Left lung (tissue), 10 donors: ENCODE measurements around the gene CCDC81. TPM values are rescaled to one million over a fixed set of nuclear protein-coding genes. Genes with fewer than 3 reads are reported as not detected.

Source experiments
- ATAC-seq: fragments of 200-7000 bp; cut with Tn5 transposase; one replicate; pipeline ENCODE4 v1.9.1; 2020; ENCODE audit warnings: moderate library complexity
- DNase-seq, 4 donors: peaks; one replicate each; pipeline ENCODE4 v3.0.0-alpha.2; 2013 to 2020
- H3K27ac ChIP-seq, 2 donors: fragments of 200-600 bp; sonication (generic) in 1 of 2; one replicate each; pipeline versions ENCODE4 v1.5.0 to v1.8.0; 2020 to 2021
- H3K27me3 ChIP-seq, 2 donors: fragments of 200-600 bp; sonication (generic) in 1 of 2; one replicate each; pipeline versions ENCODE4 v1.5.0 to v1.8.0; 2020 to 2021
- H3K36me3 ChIP-seq, 2 donors: fragments of 200-600 bp; sonication (generic) in 1 of 2; one replicate each; pipeline versions ENCODE4 v1.5.0 to v1.8.0; 2020 to 2021
- H3K4me1 ChIP-seq, 2 donors: fragments of 200-600 bp; one replicate each; pipeline ENCODE4 v1.8.0; 2021
- H3K4me3 ChIP-seq, 2 donors: fragments of 200-600 bp; sonication (generic) in 1 of 2; one replicate each; pipeline versions ENCODE4 v1.5.0 to v1.8.0; 2020 to 2021; ENCODE audit warnings: mild to moderate bottlenecking in 1 of 2
- H3K9me3 ChIP-seq, 2 donors: fragments of 200-600 bp; sonication (generic) in 1 of 2; one replicate each; pipeline versions ENCODE4 v1.5.0 to v1.8.0; 2020 to 2021
- CTCF ChIP-seq, 2 donors: fragments of 200-600 bp; sonication (generic) in 1 of 2; IDR thresholded peaks; one replicate each; pipeline versions ENCODE4 v1.5.0 to v1.8.0; 2021; ENCODE audit warnings: antibody characterized with exemption in 2 of 2
- intact Hi-C, 2 donors: fragments of 100-400 bp; cut with DNase I; formaldehyde crosslinking; loops; one replicate each; pipeline versions ENCODE4 v1.11.2 to v1.14.2; 2022
- polyA plus RNA-seq, 6 donors: library from polyadenylated mRNA; unstranded; fragments of 120-200 nt; gene quantifications; one replicate each; pipeline ENCODE4 v1.2.1, GENCODE V29; 2013; ENCODE audit not compliant: insufficient read length in 6 of 6
- total RNA-seq, 2 donors: library from RNA; stranded (reverse); fragmentation: NEBNext Ultra II Directional; extraction: Animal tissue kit (Norgen Biotek cat#: 25700); gene quantifications; one replicate each; pipeline ENCODE4 v1.2.1, GENCODE V29; 2021
- donor health status: DM: no; HTN: yes; CAD: no.
- donor health status: DM: no; HTN: no; CAD: no.

Gene CCDC81
- total and polyA plus RNA-seq, 8 donors: 0.58 to 4.9 (median 3.3) TPM

DNA sequence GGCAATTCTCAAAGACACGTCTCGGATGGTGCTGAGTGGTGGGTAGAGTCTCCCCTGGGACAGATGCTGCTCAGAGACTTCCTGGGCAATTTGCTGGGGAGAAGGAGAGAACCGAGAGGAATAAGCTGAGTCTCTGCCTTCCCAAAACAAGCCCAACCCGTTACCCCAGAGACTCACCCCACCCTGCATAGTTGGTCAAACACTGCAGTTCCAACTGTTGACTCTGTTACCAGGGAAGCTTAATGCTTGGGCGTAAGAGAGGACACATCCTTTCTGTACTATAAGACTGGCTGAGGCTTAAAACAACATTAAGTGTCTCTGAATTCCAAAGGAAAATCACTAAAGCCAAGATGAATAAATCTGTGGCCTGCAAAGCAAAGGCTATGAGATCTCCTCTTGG lies 68.1 kb downstream of the CCDC81 start:
- TF ChIP-seq CTCF (IDR thresholded peaks at IDR 0.05): no peak
- no peak overlapping the region for H3K27ac ChIP-seq
- H3K36me3 ChIP-seq: peaks cover 0 to 10% of the 10 kb centered on the region in 2 donors
- H3K27me3 ChIP-seq: no peaks in the 10 kb centered on the region
- ATAC-seq: no peak
- H3K9me3 ChIP-seq: no peaks in the 10 kb centered on the region
- intact Hi-C loops: no loop called here
- H3K4me1 ChIP-seq: no peaks in the 10 kb centered on the region
- H3K4me3 ChIP-seq: no peak overlapping the region
- no peak for DNase-seq

GRCh38 chr11:86443415-86443814 lies 68.7 kb downstream of the CCDC81 start:
- no peak for DNase-seq

DNA sequence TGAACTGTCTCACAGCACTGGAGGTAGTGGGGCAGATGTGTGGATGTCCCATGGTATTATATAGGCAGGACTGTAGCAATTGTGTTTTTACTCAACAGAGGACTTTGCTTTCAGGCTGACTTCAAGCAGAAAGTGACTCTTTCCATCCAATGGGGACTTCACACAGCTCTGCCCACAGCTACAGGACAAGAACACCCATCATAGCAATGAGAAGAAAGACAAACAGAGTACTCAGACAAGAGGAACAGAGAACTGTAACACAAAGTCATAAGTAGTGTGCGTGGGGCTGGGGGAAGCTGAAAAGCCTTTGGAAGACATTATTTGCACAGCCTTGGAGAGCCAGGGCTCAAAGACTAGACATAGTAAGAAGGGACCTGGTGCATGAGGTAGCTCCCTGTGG lies 70.3 kb downstream of the CCDC81 start:
- Histone ChIP-seq H3K4me3 (no peak overlapping the region), H3K36me3 (peaks cover 0 to 10% of the 10 kb centered on the region in 2 donors), H3K27me3 (no peaks in the 10 kb centered on the region), H3K27ac (no peak overlapping the region), H3K4me1 (no peaks in the 10 kb centered on the region), H3K9me3 (no peaks in the 10 kb centered on the region)
- intact Hi-C loops: no loop called here
- no peak for TF ChIP-seq CTCF (IDR thresholded peaks at IDR 0.05)
- ATAC-seq (no peak), DNase-seq (no peak)

More at GRCh38 chr11:86443415-86443814, 68.7 kb downstream of the CCDC81 start:
- H3K4me3 ChIP-seq: no peak overlapping the region
- ATAC-seq: no peak
- H3K27ac ChIP-seq: no peak overlapping the region
- no peak for TF ChIP-seq CTCF (IDR thresholded peaks at IDR 0.05)
- intact Hi-C loops: no loop called here
- H3K9me3 ChIP-seq: no peaks in the 10 kb centered on the region
- no peaks in the 10 kb centered on the region for H3K4me1 ChIP-seq
- H3K27me3 ChIP-seq: no peaks in the 10 kb centered on the region
- H3K36me3 ChIP-seq: peaks cover 0 to 10% of the 10 kb centered on the region in 2 donors

GRCh38 chr11:86446163-86446923 lies 71.7 kb downstream of the CCDC81 start:
- no peak for TF ChIP-seq CTCF (IDR thresholded peaks at IDR 0.05)
- ATAC-seq (no peak), DNase-seq (peak in 1 of 4 donors; percentile 51)
- intact Hi-C loops: no loop called here
- no peak overlapping the region for H3K4me3 ChIP-seq
- H3K27me3 ChIP-seq: no peaks in the 10 kb centered on the region
- H3K36me3 ChIP-seq: peaks cover 0 to 10% of the 10 kb centered on the region in 2 donors
- no peak overlapping the region for H3K27ac ChIP-seq
- H3K4me1 ChIP-seq: no peaks in the 10 kb centered on the region
- H3K9me3 ChIP-seq: no peaks in the 10 kb centered on the region

GRCh38 chr11:86446924-86447285 lies 72.2 kb downstream of the CCDC81 start:
- peak in 1 of 4 donors; percentile 40 for DNase-seq
- no peak for ATAC-seq
- no peak for TF ChIP-seq CTCF (IDR thresholded peaks at IDR 0.05)
- no peaks in the 10 kb centered on the region for H3K4me1 ChIP-seq
- intact Hi-C loops: no loop called here
- peaks cover 0 to 10% of the 10 kb centered on the region in 2 donors for H3K36me3 ChIP-seq
- H3K4me3 ChIP-seq: no peak overlapping the region
- H3K27ac ChIP-seq: no peak overlapping the region
- no peaks in the 10 kb centered on the region for H3K27me3 ChIP-seq
- H3K9me3 ChIP-seq: no peaks in the 10 kb centered on the region
